IMR-90 (cell line): Measurements from ENCODE around the gene RGS3. TPM values are rescaled to one million over a fixed set of nuclear protein-coding genes. Genes with fewer than 3 reads are reported as not detected.

Experiments
- ATAC-seq: fragments of 200-7000 bp; cut with Tn5 transposase; 2 replicates; pipeline ENCODE4 v1.9.1; 2020; ENCODE audit warnings: low read depth, mild to moderate bottlenecking, moderate library complexity
- BruUV-seq: library from RNA; stranded (reverse); fragments of 400-500 nt; replicated peaks from 2 replicates; lab custom pipeline; 2021; lab: Mats Ljungman, UMichigan
- CTCF ChIA-PET: fragments of 300-600 bp; formaldehyde crosslinking; extraction: SDS; loops from one replicate; lab custom pipeline; 2021; ENCODE audit warnings: antibody characterized with exemption; lab: Yijun Ruan, JAX
- POLR2A ChIA-PET: fragments of 300-600 bp; sonication (Branson Sonifier 250); formaldehyde crosslinking; loops from one replicate; lab custom pipeline; 2022; ENCODE audit warnings: antibody characterized with exemption; ENCODE audit not compliant: unreplicated experiment; lab: Charles Lee
- DNase-seq: peaks from one replicate; pipeline ENCODE4 v3.0.0; 2013
- H2AFZ ChIP-seq: replicated peaks from 2 replicates; pipeline ENCODE3; 2013; ENCODE audit warnings: low read length, mild to moderate bottlenecking; ENCODE audit not compliant: poor library complexity
- H2AK5ac ChIP-seq: 2 replicates; pipeline ENCODE4 v1.6.1; 2013; ENCODE audit warnings: low read depth, low read length, inconsistent platforms
- H2AK9ac ChIP-seq: replicated peaks from 2 replicates; pipeline ENCODE3; 2013; ENCODE audit warnings: mild to moderate bottlenecking, low read depth, low read length, moderate library complexity; ENCODE audit not compliant: poor library complexity
- H2BK120ac ChIP-seq: 2 replicates; pipeline ENCODE4 v1.6.1; 2013; ENCODE audit warnings: low read depth, low read length, inconsistent platforms
- H2BK15ac ChIP-seq: 3 replicates; pipeline ENCODE4 v1.6.1; 2013; ENCODE audit warnings: low read depth, low read length, inconsistent platforms
- H2BK20ac ChIP-seq: 2 replicates; pipeline ENCODE4 v1.6.1; 2013; ENCODE audit warnings: low read depth, mild to moderate bottlenecking, inconsistent platforms, low read length, moderate library complexity
- H2BK5ac ChIP-seq: 2 replicates; pipeline ENCODE4 v1.6.1; 2013; ENCODE audit warnings: mild to moderate bottlenecking, low read depth, low read length, inconsistent platforms; ENCODE audit not compliant: poor library complexity, severe bottlenecking
- H3K14ac ChIP-seq: replicated peaks from 2 replicates; pipeline ENCODE4 v1.6.1; 2013; ENCODE audit warnings: low read depth, low read length, inconsistent platforms
- H3K18ac ChIP-seq: 2 replicates; pipeline ENCODE4 v1.6.1; 2013; ENCODE audit warnings: low read depth, low read length, control low read depth
- H3K23ac ChIP-seq: 2 replicates; pipeline ENCODE4 v1.6.1; 2013; ENCODE audit warnings: low read depth, low read length, inconsistent platforms
- H3K27ac ChIP-seq: 2 replicates; pipeline ENCODE4 v1.5.1; 2013; ENCODE audit warnings: mild to moderate bottlenecking, control low read depth, low read length; ENCODE audit not compliant: insufficient read depth
- H3K27me3 ChIP-seq: 2 replicates; pipeline ENCODE4 v1.6.1; 2013; ENCODE audit warnings: low read length; ENCODE audit not compliant: control insufficient read depth, insufficient read depth
- H3K36me3 ChIP-seq: 2 replicates; pipeline ENCODE4 v1.6.1; 2013; ENCODE audit warnings: low read length, mixed read lengths; ENCODE audit not compliant: control insufficient read depth, insufficient read depth
- H3K4ac ChIP-seq: 2 replicates; pipeline ENCODE4 v1.6.1; 2013; ENCODE audit warnings: low read depth, low read length, inconsistent platforms
- H3K4me1 ChIP-seq: 2 replicates; pipeline ENCODE4 v1.6.1; 2013; ENCODE audit warnings: low read length, mixed read lengths; ENCODE audit not compliant: control insufficient read depth, insufficient read depth
- H3K4me2 ChIP-seq: 2 replicates; pipeline ENCODE4 v1.6.1; 2013; ENCODE audit warnings: low read depth, mild to moderate bottlenecking, control low read depth, low read length, moderate library complexity
- H3K4me3 ChIP-seq: 2 replicates; pipeline ENCODE4 v1.5.1; 2013; ENCODE audit warnings: low read depth, mild to moderate bottlenecking, control low read depth, low read length, moderate library complexity; ENCODE audit not compliant: insufficient read depth
- H3K56ac ChIP-seq: 2 replicates; pipeline ENCODE4 v1.6.1; 2013; ENCODE audit warnings: low read length, inconsistent platforms; ENCODE audit not compliant: insufficient read depth; ENCODE audit errors: extremely low read depth
- H3K79me1 ChIP-seq, 2 experiments: 2 replicates each; pipeline ENCODE4 v1.6.1; 2013; ENCODE audit warnings: low read length in 2 of 2, inconsistent platforms in 1 of 2, low read depth in 1 of 2
- H3K9ac ChIP-seq: 2 replicates; pipeline ENCODE4 v1.6.1; 2013; ENCODE audit warnings: low read depth, low read length, control low read depth
- H3K9me1 ChIP-seq: 2 replicates; pipeline ENCODE4 v1.6.1; 2013; ENCODE audit warnings: low read length, inconsistent platforms; ENCODE audit not compliant: insufficient read depth
- H3K9me3 ChIP-seq: 2 replicates; pipeline ENCODE4 v1.6.1; 2013; ENCODE audit warnings: low read length; ENCODE audit not compliant: control insufficient read depth, insufficient read depth
- H4K20me1 ChIP-seq: 2 replicates; pipeline ENCODE4 v1.6.1; 2013; ENCODE audit warnings: low read length, inconsistent platforms; ENCODE audit not compliant: insufficient read depth
- H4K5ac ChIP-seq: 2 replicates; pipeline ENCODE4 v1.6.1; 2013; ENCODE audit warnings: mild to moderate bottlenecking, low read depth, low read length, control low read depth
- H4K8ac ChIP-seq, 2 experiments: 2 replicates each; pipeline ENCODE4 v1.6.1; 2013; ENCODE audit warnings: low read depth in 2 of 2, low read length in 2 of 2, control low read depth in 1 of 2, inconsistent platforms in 1 of 2
- H4K91ac ChIP-seq: 2 replicates; pipeline ENCODE4 v1.6.1; 2013; ENCODE audit warnings: low read depth, low read length, inconsistent platforms; ENCODE audit not compliant: insufficient read depth
- BHLHE40 ChIP-seq: fragments of 150-350 bp; IDR thresholded peaks from 2 replicates; pipeline ENCODE4 v1.6.1; 2016; ENCODE audit warnings: mild to moderate bottlenecking, low read depth, low read length
- RCOR1 ChIP-seq: IDR thresholded peaks from 2 replicates; pipeline ENCODE4 v1.6.1; 2012; ENCODE audit warnings: mild to moderate bottlenecking, low read length, improper control_type of control experiment; ENCODE audit not compliant: insufficient replicate concordance
- RFX5 ChIP-seq: IDR thresholded peaks from 2 replicates; pipeline ENCODE4 v1.8.0; 2012; ENCODE audit warnings: low read depth, mild to moderate bottlenecking, low read length, moderate library complexity
- WGBS, 2 experiments: methylation state at CpG; one replicate each; pipeline versions ENCODE4 v1.1.5 to v1.1.7; 2013; ENCODE audit warnings: missing lambda C conversion rate in 2 of 2; ENCODE audit not compliant: insufficient read length in 1 of 2; ENCODE audit errors: extremely low coverage in 2 of 2; 5-methylcytosine and 5-hydroxymethylcytosine counted together
- dilution Hi-C: fragments of 300-500 bp; cut with HindIII; formaldehyde crosslinking; loops from one replicate; pipeline ENCODE4 v1.14.3; 2018; ENCODE audit warnings: low sequenced_read_pairs; ENCODE audit not compliant: unreplicated experiment
- in situ Hi-C: fragments of 300-500 bp; cut with MboI; formaldehyde crosslinking; loops from 3 replicates; pipeline ENCODE4 v1.14.3; 2019; ENCODE audit warnings: low sequenced_read_pairs, inconsistent platforms, mixed read lengths
- intact Hi-C: fragments of 100-400 bp; cut with micrococcal nuclease; formaldehyde crosslinking; loops from 2 replicates; pipeline ENCODE4 v1.10.0; 2022
- polyA plus RNA-seq, 3 experiments: library from polyadenylated mRNA; depleted of rRNA; stranded (reverse); fragments of >200 nt; gene quantifications; 2 replicates each; pipeline ENCODE4 v1.2.3, GENCODE V29; 2012; ENCODE audit warnings: low replicate concordance in 1 of 3
- total RNA-seq: library from RNA; depleted of rRNA; stranded (reverse); fragments of >200 nt; gene quantifications from 2 replicates; pipeline ENCODE4 v1.2.3, GENCODE V29; 2012

The RGS3 gene
- total and polyA plus RNA-seq, 2 of the 4 experiments (the other 2 are of a cell fraction) = 51.8 to 65.6 TPM

DNA sequence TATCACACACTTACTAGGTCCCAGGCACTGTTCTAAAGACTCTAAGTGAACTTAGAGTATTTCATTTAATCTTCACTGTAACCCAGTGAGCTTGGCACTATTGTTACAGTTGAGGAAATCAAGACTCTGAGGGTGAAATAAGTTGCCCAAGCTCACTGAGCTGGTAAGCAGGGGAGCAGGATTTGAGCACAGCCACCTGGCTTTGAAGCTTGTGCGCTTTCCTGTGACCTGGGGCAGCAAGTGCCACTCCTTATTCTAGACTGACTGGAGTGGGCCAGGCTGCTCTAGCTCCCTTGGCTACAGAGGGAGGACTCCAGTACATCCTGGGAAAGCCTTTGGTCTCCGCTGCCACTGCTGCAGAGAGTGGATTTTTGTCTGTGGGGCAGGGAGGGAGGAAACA, 50.0 kb downstream of the RGS3 start:
- no peak overlapping the region for H2BK20ac ChIP-seq
- H4K8ac ChIP-seq = no peak overlapping the region
- H3K23ac ChIP-seq = no peak overlapping the region
- in situ Hi-C loops = no loop called here
- no peak overlapping the region for H2AFZ ChIP-seq
- no peak overlapping the region for H3K27ac ChIP-seq
- POLR2A ChIA-PET = no interaction called here
- no peak overlapping the region for H2AK9ac ChIP-seq
- H3K56ac ChIP-seq = no peak overlapping the region
- H3K9ac ChIP-seq = no peak overlapping the region
- no peak overlapping the region for H3K18ac ChIP-seq
- H2BK5ac ChIP-seq = no peak overlapping the region
- H3K9me3 ChIP-seq = no peaks in the 10 kb centered on the region
- peak overlapping the region; percentile 9; the same call in 1 of the 2 replicates for H4K91ac ChIP-seq
- dilution Hi-C loops = no loop called here
- H3K79me1 ChIP-seq = no peaks in the 10 kb centered on the region
- no peak overlapping the region for H3K14ac ChIP-seq
- no TSS peak for BruUV-seq
- no peak overlapping the region for H4K5ac ChIP-seq
- H3K4ac ChIP-seq = no peak overlapping the region
- TF ChIP-seq RFX5 (no peak), RCOR1 (no peak), BHLHE40 (no peak)
- intact Hi-C loops = no loop called here
- peak overlapping the region; percentile 11; the same call in 1 of the 2 replicates for H2AK5ac ChIP-seq
- H3K4me1 ChIP-seq = peaks cover 18% of the 10 kb centered on the region
- ATAC-seq (no peak), DNase-seq (no peak)
- no peaks in the 10 kb centered on the region for H4K20me1 ChIP-seq
- CTCF ChIA-PET = no interaction called here
- peak overlapping the region; percentile 21; the same call in 1 of the 3 replicates for H2BK15ac ChIP-seq
- WGBS, 2 experiments = 100% methylated on average over 1 of the region's 2 CpGs; no CpG with 5 or more reads in 1 of the 2 experiments
- H3K27me3 ChIP-seq = peaks cover 4% of the 10 kb centered on the region; the same call in 1 of the 2 replicates
- no peaks in the 10 kb centered on the region for H3K36me3 ChIP-seq
- no peak overlapping the region for H2BK120ac ChIP-seq
- no peak overlapping the region for H3K4me2 ChIP-seq
- H3K9me1 ChIP-seq = peaks cover 23% of the 10 kb centered on the region
- no peak overlapping the region for H3K4me3 ChIP-seq
